HepG2 (cell line): ENCODE results near the gene PRKCI. TPM values are rescaled to one million over a fixed set of nuclear protein-coding genes. Genes with fewer than 3 reads are reported as not detected.

Experiments used
- ATAC-seq: fragments of 200-7000 bp; cut with Tn5 transposase; 3 replicates; pipeline ENCODE4 v1.9.1; 2020; ENCODE audit warnings: mild to moderate bottlenecking, moderate library complexity
- BruUV-seq: library from RNA; stranded (reverse); fragments of 400-500 nt; replicated peaks from 2 replicates; lab custom pipeline; 2021; lab: Mats Ljungman, UMichigan
- CTCF ChIA-PET: fragments of 300-600 bp; formaldehyde crosslinking; extraction: SDS; loops from one replicate; lab custom pipeline; 2021; ENCODE audit warnings: low total read pairs, inconsistent platforms, low intra/inter-chr PET ratio; lab: Yijun Ruan, JAX
- POLR2A ChIA-PET: fragments of 350-600 bp; sonication (Branson Sonifier 250); formaldehyde crosslinking; loops from one replicate; lab custom pipeline; 2020; ENCODE audit warnings: antibody characterized with exemption, inconsistent platforms; lab: Yijun Ruan, JAX
- DNase-seq: peaks from one replicate; pipeline ENCODE4 v3.0.0-alpha.2; 2015; ENCODE audit warnings: low spot score
- FAIRE-seq: peaks from 3 replicates; lab custom pipeline; 2011; peaks lifted over from hg19 to GRCh38; lab: Jason Lieb, UNC
- H2AFZ ChIP-seq: one replicate; pipeline ENCODE4 v1.6.1; 2011; ENCODE audit warnings: low read length, inconsistent platforms
- H3K27ac ChIP-seq: fragments of 300-600 bp; 3 replicates; pipeline ENCODE4 v1.8.0; 2011; ENCODE audit warnings: mixed run types, mild to moderate bottlenecking, mixed read lengths, low read length, inconsistent platforms; ENCODE audit not compliant: insufficient read depth; ENCODE audit errors: extremely low read length
- H3K27me3 ChIP-seq, 2 experiments: fragments of 200-600 bp in 1 of 2; 2 replicates in 1 of 2; 3 replicates in 1 of 2; pipeline versions ENCODE4 v1.6.0 to v1.8.0; 2011; ENCODE audit warnings: low read length in 2 of 2, mild to moderate bottlenecking in 2 of 2, moderate library complexity in 2 of 2, inconsistent platforms in 1 of 2; ENCODE audit not compliant: insufficient read depth in 2 of 2, control insufficient read depth in 1 of 2
- H3K36me3 ChIP-seq, 2 experiments: fragments of 200-600 bp in 1 of 2; replicated peaks in 1 of 2; 2 replicates in 1 of 2; 3 replicates in 1 of 2; pipeline versions ENCODE4 v1.5.1 to v1.8.0; 2011; ENCODE audit warnings: low read length in 2 of 2, inconsistent platforms in 1 of 2; ENCODE audit not compliant: insufficient read depth in 2 of 2, control insufficient read depth in 1 of 2
- H3K4me1 ChIP-seq: 2 replicates; pipeline ENCODE4 v1.5.1; 2012; ENCODE audit warnings: low read length, inconsistent platforms; ENCODE audit not compliant: insufficient read depth
- H3K4me2 ChIP-seq: 2 replicates; pipeline ENCODE4 v1.6.0; 2011; ENCODE audit warnings: low read depth, low read length, inconsistent platforms
- H3K4me3 ChIP-seq, 3 experiments: fragments of 200-600 bp in 1 of 3; sonication (generic), shearing (Covaris generic) in 1 of 3; replicated peaks in 1 of 3; 2 replicates each; pipeline ENCODE4 v1.5.1; 2011 to 2016; ENCODE audit warnings: low read length in 3 of 3, inconsistent platforms in 2 of 3, low read depth in 2 of 3, mild to moderate bottlenecking in 2 of 3, control low read depth in 1 of 3, mixed read lengths in 1 of 3; ENCODE audit not compliant: insufficient read depth in 1 of 3
- H3K79me2 ChIP-seq: one replicate; pipeline ENCODE4 v1.6.1; 2011; ENCODE audit warnings: low read length, inconsistent platforms; ENCODE audit not compliant: insufficient read depth
- H3K9ac ChIP-seq: 2 replicates; pipeline ENCODE4 v1.6.0; 2011; ENCODE audit warnings: mild to moderate bottlenecking, low read depth, low read length, inconsistent platforms; ENCODE audit not compliant: insufficient read depth
- H3K9me3 ChIP-seq: 2 replicates; pipeline ENCODE4 v1.5.1; 2012; ENCODE audit warnings: mild to moderate bottlenecking, low read length
- H4K20me1 ChIP-seq: 2 replicates; pipeline ENCODE4 v1.6.0; 2011; ENCODE audit warnings: inconsistent platforms, mild to moderate bottlenecking, low read length, moderate library complexity; ENCODE audit not compliant: insufficient read depth
- EHMT2 ChIP-seq: fragments of 200-600 bp; sonication (generic); IDR thresholded peaks from 2 replicates; pipeline ENCODE4 v1.7.0; 2017; ENCODE audit warnings: antibody characterized with exemption, low read depth, low read length, borderline replicate concordance
- ELF3 ChIP-seq: IDR thresholded peaks from 2 replicates; pipeline ENCODE4 v1.6.1; 2016; ENCODE audit warnings: missing genetic modification reagents, missing compliant biosample characterization
- HNF4A ChIP-seq: sonication (generic); formaldehyde crosslinking; IDR thresholded peaks from 2 replicates; pipeline ENCODE4 v1.4.0; 2020; ENCODE audit warnings: missing genetic modification reagents
- HNRNPH1 ChIP-seq: fragments of 200-400 bp; formaldehyde crosslinking; optimal IDR thresholded peaks from 2 replicates; pipeline ENCODE3; 2017; ENCODE audit warnings: mild to moderate bottlenecking, low read depth, low read length
- IRX3 ChIP-seq: sonication (generic); formaldehyde crosslinking; IDR thresholded peaks from 2 replicates; pipeline ENCODE4 v1.8.1; 2023; ENCODE audit warnings: mild to moderate bottlenecking, low read depth, missing genetic modification reagents, borderline replicate concordance
- KLF12 ChIP-seq: sonication (generic); formaldehyde crosslinking; IDR thresholded peaks from 2 replicates; pipeline ENCODE4 v1.4.0; 2020; ENCODE audit warnings: missing genetic modification reagents, borderline replicate concordance
- MBD4 ChIP-seq: IDR thresholded peaks from 2 replicates; pipeline ENCODE4 v1.6.1; 2012; ENCODE audit warnings: low read length, inconsistent platforms, borderline replicate concordance
- PHB2 ChIP-seq: fragments of 450-650 bp; IDR thresholded peaks from 2 replicates; pipeline ENCODE4 v1.6.1; 2018; ENCODE audit not compliant: partially characterized antibody
- PRMT3 ChIP-seq: sonication (generic); formaldehyde crosslinking; IDR thresholded peaks from 2 replicates; pipeline ENCODE4 v1.8.1; 2022; ENCODE audit warnings: low read depth, mild to moderate bottlenecking, moderate library complexity, missing genetic modification reagents, borderline replicate concordance
- RAD21 ChIP-seq: fragments of 450-650 bp; formaldehyde crosslinking; IDR thresholded peaks from 2 replicates; pipeline ENCODE4 v1.5.0; 2020; ENCODE audit warnings: mild to moderate bottlenecking
- SMAD1 ChIP-seq: sonication (generic); formaldehyde crosslinking; IDR thresholded peaks from 2 replicates; pipeline ENCODE4 v1.4.0; 2020; ENCODE audit warnings: missing genetic modification reagents, low read depth, mild to moderate bottlenecking, borderline replicate concordance
- TCF12 ChIP-seq, 2 experiments: fragments of 450-650 bp in 1 of 2; sonication (generic) in 1 of 2; formaldehyde crosslinking in 1 of 2; IDR thresholded peaks; 2 replicates each; pipeline versions ENCODE4 v1.6.1 to v1.8.0; 2017 to 2022; ENCODE audit warnings: antibody characterized with exemption in 1 of 2, mild to moderate bottlenecking in 1 of 2, missing genetic modification reagents in 1 of 2, moderate library complexity in 1 of 2
- TOE1 ChIP-seq: sonication (generic); formaldehyde crosslinking; IDR thresholded peaks from 2 replicates; pipeline ENCODE4 v1.4.0; 2020; ENCODE audit warnings: mild to moderate bottlenecking, missing genetic modification reagents
- WIZ ChIP-seq: sonication (generic); formaldehyde crosslinking; IDR thresholded peaks from 2 replicates; pipeline ENCODE4 v1.5.1; 2020; ENCODE audit warnings: mild to moderate bottlenecking, missing genetic modification reagents
- ZBTB38 ChIP-seq: sonication (generic); formaldehyde crosslinking; IDR thresholded peaks from 2 replicates; pipeline ENCODE4 v1.5.1; 2020; ENCODE audit warnings: mild to moderate bottlenecking, missing genetic modification reagents
- ZNF225 ChIP-seq: sonication (generic); formaldehyde crosslinking; IDR thresholded peaks from 2 replicates; pipeline ENCODE4 v1.4.0; 2020; ENCODE audit warnings: mild to moderate bottlenecking, missing genetic modification reagents
- ZNF292 ChIP-seq: sonication (generic); formaldehyde crosslinking; IDR thresholded peaks from 2 replicates; pipeline ENCODE4 v1.8.1; 2022; ENCODE audit warnings: mild to moderate bottlenecking, low read depth, missing genetic modification reagents, borderline replicate concordance
- ZNF460 ChIP-seq: sonication (generic); formaldehyde crosslinking; IDR thresholded peaks from 2 replicates; pipeline ENCODE4 v1.5.1; 2020; ENCODE audit warnings: missing genetic modification reagents, mild to moderate bottlenecking, borderline replicate concordance
- ZNF782 ChIP-seq: sonication (generic); formaldehyde crosslinking; IDR thresholded peaks from 2 replicates; pipeline ENCODE4 v1.4.0; 2020; ENCODE audit warnings: missing genetic modification reagents, mild to moderate bottlenecking, borderline replicate concordance
- ZNF850 ChIP-seq: sonication (generic); formaldehyde crosslinking; conservative IDR thresholded peaks from 2 replicates; pipeline ENCODE4 v1.9.0; 2021; ENCODE audit warnings: mild to moderate bottlenecking, missing genetic modification reagents
- WGBS: methylation state at CpG from one replicate; pipeline ENCODE4 v1.1.6; 2017; ENCODE audit warnings: low lambda C conversion rate; 5-methylcytosine and 5-hydroxymethylcytosine counted together
- in situ Hi-C: cut with HindIII; loops from 2 replicates; pipeline ENCODE4 v1.10.0; 2017; ENCODE audit warnings: low pct_unique_long_range_greater_than_20kb; ENCODE audit not compliant: extremely low pct_ligation_motif_present
- intact Hi-C: fragments of 100-400 bp; cut with micrococcal nuclease; formaldehyde crosslinking; loops from one replicate; pipeline ENCODE4 v1.10.0; 2022; ENCODE audit not compliant: unreplicated experiment
- polyA plus RNA-seq, 8 experiments: library from polyadenylated mRNA; depleted of rRNA in 3 of 8; stranded (reverse) in 7 of 8; unstranded in 1 of 8; fragments of >200 nt; fragmentation: Illumina TruSeq in 4 of 8; extraction: Trizol in 4 of 8; gene quantifications; 2 replicates each; pipeline versions ENCODE4 v1.2.1 to v1.2.3, GENCODE V29; 2011 to 2016; ENCODE audit warnings: low read depth in 4 of 8, missing spikeins in 1 of 8, mixed read lengths in 1 of 8; ENCODE audit not compliant: insufficient read depth in 1 of 8
- total RNA-seq, 5 experiments: library from RNA; depleted of rRNA; stranded (reverse); fragments of >200 nt; fragmentation: Illumina TruSeq; extraction: Trizol; gene quantifications; 2 replicates each; pipeline ENCODE4 v1.2.3, GENCODE V29; 2016; ENCODE audit warnings: low read depth in 1 of 5
- TF ChIP-seq, protein P1 (sequence below): sonication (generic); formaldehyde crosslinking; IDR thresholded peaks from 2 replicates; pipeline ENCODE4 v1.5.1; 2020; ENCODE audit warnings: missing genetic modification reagents, mild to moderate bottlenecking, borderline replicate concordance
- TF ChIP-seq, protein P2 (sequence below): sonication (generic); formaldehyde crosslinking; IDR thresholded peaks from 2 replicates; pipeline ENCODE4 v1.4.0; 2020; ENCODE audit warnings: mild to moderate bottlenecking, missing genetic modification reagents

Gene PRKCI
- total and polyA plus RNA-seq, 2 of the 13 experiments (the other 11 are each of a cell fraction or from before 2014, with no cell fraction given), result 17.2 to 30.4 TPM

DNA sequence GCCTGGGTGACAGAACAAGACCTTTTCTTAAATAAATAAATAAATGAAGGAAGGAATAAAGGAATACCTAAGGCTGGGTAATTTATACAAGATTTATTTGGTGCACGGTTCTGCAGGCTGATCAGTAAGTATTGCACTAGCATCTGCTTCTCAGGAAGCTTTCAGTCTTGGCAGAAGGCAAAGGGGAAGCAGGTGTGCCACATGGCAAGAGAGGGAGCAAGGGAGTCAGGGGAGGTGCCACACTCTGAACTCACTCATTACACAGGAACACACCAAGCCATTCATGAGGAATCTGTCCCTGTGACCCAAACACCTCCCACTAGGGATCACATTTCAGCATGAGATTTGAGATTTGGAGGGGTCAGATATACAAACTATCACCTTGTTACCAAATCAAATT lies 56.4 kb downstream of the PRKCI start (continued):
- TF ChIP-seq RAD21 (no peak), PRMT3 (CRISPR knock-in tag) (no peak), ZNF850 (CRISPR knock-in tag) (no peak), ZNF225 (CRISPR knock-in tag) (no peak), ZNF460 (CRISPR knock-in tag) (no peak), TCF12 (IDR thresholded peaks at IDR 0.05) (no peak), TCF12 (CRISPR knock-in tag; IDR thresholded peaks at IDR 0.05) (no peak), ZBTB38 (CRISPR knock-in tag) (no peak)
- TF ChIP-seq, protein P1, sequence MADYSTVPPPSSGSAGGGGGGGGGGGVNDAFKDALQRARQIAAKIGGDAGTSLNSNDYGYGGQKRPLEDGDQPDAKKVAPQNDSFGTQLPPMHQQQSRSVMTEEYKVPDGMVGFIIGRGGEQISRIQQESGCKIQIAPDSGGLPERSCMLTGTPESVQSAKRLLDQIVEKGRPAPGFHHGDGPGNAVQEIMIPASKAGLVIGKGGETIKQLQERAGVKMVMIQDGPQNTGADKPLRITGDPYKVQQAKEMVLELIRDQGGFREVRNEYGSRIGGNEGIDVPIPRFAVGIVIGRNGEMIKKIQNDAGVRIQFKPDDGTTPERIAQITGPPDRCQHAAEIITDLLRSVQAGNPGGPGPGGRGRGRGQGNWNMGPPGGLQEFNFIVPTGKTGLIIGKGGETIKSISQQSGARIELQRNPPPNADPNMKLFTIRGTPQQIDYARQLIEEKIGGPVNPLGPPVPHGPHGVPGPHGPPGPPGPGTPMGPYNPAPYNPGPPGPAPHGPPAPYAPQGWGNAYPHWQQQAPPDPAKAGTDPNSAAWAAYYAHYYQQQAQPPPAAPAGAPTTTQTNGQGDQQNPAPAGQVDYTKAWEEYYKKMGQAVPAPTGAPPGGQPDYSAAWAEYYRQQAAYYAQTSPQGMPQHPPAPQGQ (CRISPR knock-in tag), result no peak

DNA sequence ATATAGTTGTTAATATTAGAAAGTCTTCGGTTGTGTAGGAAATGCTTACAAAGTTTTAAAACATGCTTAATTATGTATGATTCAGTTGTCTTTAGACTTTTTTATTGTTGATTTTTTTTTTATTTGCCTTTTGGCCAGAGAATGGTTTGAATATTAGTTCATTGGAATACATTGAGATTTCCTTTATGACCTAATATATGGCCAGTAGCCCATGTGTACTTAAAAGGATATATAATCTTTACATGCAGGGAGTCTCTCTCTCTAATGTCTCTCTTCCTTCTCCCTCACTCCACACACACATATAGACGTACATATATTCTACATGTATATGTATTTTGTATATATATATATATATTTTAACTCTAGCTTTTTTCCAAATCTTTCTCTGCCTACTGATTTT lies 68.0 kb downstream of the PRKCI start:
- intact Hi-C loops, result no loop called here
- peaks cover 1 to 9% of the 10 kb centered on the region in 2 experiments; a peak in 3 of 5 replicates for H3K36me3 ChIP-seq
- TF ChIP-seq PHB2 (no peak), WIZ (CRISPR knock-in tag) (no peak), TOE1 (CRISPR knock-in tag) (no peak), IRX3 (CRISPR knock-in tag) (no peak), EHMT2 (no peak), KLF12 (CRISPR knock-in tag) (no peak), SMAD1 (CRISPR knock-in tag) (no peak), MBD4 (no peak), ELF3 (CRISPR knock-in tag) (no peak), HNRNPH1 (no peak), HNF4A (CRISPR knock-in tag) (no peak), ZNF782 (no peak), ZNF292 (CRISPR knock-in tag) (no peak)
- TF ChIP-seq, protein P2, sequence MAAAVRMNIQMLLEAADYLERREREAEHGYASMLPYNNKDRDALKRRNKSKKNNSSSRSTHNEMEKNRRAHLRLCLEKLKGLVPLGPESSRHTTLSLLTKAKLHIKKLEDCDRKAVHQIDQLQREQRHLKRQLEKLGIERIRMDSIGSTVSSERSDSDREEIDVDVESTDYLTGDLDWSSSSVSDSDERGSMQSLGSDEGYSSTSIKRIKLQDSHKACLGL, result no peak

More for the DNA sequence above, 68.0 kb downstream of the PRKCI start:
- Histone ChIP-seq H3K9me3 (no peaks in the 10 kb centered on the region), H3K79me2 (no peaks in the 10 kb centered on the region), H3K27ac (no peak overlapping the region), H3K4me2 (no peak overlapping the region), H3K27me3 (no peaks in the 10 kb centered on the region), H3K9ac (no peak overlapping the region), H4K20me1 (no peaks in the 10 kb centered on the region), H3K4me1 (no peaks in the 10 kb centered on the region), H2AFZ (no peak overlapping the region), H3K4me3 (no peak overlapping the region)
- FAIRE-seq, result no peak
- ChIA-PET POLR2A (no interaction called here), CTCF (no interaction called here)
- BruUV-seq, result no TSS peak
- no peak for DNase-seq
- 94% methylated on average over 2 of the region's 2 CpGs for WGBS
- in situ Hi-C loops, result no loop called here
- no peak for ATAC-seq
